Activated T-cell treated with anti-CD3 and anti-CD28 coated beads, Interleukin-2, amount 50 U/mL, for 48 hours (primary cell): ENCODE data around the gene CCDC7.
"Not testable (repeated sequence)": the region's sequence is repeated elsewhere in the genome, so short reads cannot be mapped to it uniquely, and the experiment has no call there.

Experiments
- DNase-seq, 2 experiments: peaks; one replicate each; pipeline ENCODE4 v3.0.0-alpha.2; 2020

CCDC7 gene

DNA sequence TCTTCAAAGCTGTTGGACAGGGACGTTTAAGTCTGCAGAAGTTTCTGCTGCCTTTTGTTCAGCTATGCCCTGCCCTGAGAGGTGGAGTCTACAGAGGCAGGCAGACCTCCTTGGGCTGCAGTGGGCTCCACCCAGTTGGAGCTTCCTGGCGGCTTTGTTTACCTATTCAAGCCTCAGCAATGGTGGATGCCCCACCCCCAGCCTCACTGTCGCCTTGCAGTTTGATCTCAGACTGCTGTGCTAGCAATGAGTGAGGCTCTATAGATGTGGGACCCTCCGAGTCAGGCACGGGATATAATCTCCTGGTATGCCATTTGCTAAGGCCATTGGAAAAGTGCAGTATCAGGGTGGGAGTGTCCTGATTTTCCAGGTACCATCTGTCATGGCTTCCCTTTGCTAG, 152.1 kb downstream of the CCDC7 start:
- not testable (repeated sequence) for DNase-seq

GRCh38 chr10:32600317-32600716, 154.4 kb downstream of the CCDC7 start:
- no peak for DNase-seq

GRCh38 chr10:32601562-32601961, 155.6 kb downstream of the CCDC7 start:
- not testable (repeated sequence) for DNase-seq

GRCh38 chr10:32605787-32606186, 159.8 kb downstream of the CCDC7 start:
- no peak for DNase-seq

DNA sequence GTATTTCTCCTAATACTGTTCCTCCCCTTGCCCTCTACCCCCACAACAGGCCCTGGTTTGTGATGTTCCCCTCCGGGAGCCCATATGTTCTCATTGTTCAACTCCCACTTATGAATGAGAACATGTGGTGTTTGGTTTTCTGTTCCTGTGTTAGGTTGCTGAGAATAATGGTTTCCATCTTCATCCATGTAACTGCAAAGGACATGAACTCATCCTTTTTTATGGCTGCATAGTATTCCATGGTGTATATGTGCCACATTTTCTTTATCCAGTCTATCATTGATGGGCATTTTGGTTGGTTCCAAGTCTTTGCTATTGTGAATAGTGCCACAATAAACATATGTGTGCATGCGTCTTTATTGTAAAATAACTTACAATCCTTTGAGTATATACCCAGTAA, 164.6 kb downstream of the CCDC7 start:
- not testable (repeated sequence) for DNase-seq

- no peak for DNase-seq
Measured at GRCh38 chr10:32616438-32616837, 170.5 kb downstream of the CCDC7 start.

DNA sequence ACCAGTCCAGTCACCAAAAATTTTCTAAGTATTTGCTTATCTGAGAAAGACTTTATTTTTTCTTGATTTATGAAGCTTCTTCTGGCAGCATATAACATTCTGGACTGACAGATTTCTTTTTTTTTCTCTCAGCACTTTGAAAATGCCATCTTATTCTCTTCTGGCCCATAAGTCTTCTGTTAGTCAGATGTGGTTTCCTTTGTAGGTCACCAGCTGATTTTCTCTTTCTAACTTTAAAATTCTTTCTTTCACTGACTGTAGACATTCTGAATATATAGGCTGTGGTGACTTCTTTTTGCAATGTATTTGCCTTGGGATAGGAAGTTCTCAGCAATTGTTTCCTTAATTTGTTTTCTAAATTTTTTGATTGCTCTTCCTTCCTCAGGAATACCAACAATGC, 172.5 kb downstream of the CCDC7 start:
- DNase-seq = no peak

GRCh38 chr10:32621969-32622368, 176.0 kb downstream of the CCDC7 start:
- DNase-seq = no peak

DNA sequence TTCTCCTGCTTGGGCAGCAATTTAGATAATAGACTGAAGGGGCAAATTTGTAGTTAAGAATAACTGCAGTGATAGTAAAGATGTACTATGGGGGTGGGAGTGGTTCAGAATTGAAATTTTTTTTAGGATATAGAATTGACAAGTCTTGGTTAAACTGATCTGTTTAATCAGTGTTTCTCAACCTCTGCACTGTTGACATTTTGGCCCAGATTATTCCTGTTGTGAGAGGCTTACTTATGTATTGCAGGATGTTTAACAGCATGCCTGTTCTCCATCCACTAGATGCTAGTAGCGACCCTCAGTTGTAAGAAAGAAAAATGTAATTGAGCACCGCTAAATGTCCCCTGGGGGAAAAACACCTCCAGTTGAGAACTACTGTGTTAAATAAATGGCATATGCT, 176.5 kb downstream of the CCDC7 start:
- no peak for DNase-seq

DNA sequence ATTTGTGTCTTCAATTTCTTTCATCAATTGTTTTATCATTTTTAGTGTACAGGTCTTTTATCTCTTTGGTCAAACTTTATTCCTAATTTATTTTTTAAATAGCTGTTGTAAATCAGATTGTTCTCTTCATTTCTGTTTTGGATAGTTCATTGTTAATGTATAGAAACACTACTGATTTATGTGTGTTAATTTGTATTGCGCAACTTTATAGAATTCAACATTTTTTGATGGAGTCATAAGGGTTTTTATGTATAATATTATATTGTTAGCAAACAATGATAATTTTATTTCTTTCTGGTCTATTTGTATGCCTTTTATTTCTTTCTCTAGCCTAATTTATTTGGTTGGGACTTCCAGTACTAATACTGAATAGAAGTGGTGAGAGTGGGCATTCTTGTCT, 181.2 kb downstream of the CCDC7 start:
- DNase-seq = no peak

DNA sequence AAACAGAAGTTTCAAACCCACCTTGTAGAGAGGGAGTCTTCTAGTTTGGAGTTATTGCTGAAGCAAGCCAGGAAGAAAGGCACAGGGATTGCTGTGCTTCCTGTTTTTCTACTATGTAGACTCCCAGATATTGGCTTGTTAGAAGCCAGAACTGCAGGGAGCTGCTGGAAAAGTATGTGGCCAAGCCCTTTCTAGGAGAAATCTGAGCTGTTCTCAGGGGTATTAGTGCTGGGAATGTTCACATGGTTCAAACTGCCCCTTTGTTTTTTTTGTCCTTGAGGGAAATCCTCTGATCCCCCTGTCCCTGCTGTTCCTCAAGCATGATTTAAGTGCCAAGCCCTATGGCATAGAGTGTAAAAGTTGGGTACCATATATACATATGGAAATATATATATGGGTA, 184.0 kb downstream of the CCDC7 start:
- no peak for DNase-seq

DNA sequence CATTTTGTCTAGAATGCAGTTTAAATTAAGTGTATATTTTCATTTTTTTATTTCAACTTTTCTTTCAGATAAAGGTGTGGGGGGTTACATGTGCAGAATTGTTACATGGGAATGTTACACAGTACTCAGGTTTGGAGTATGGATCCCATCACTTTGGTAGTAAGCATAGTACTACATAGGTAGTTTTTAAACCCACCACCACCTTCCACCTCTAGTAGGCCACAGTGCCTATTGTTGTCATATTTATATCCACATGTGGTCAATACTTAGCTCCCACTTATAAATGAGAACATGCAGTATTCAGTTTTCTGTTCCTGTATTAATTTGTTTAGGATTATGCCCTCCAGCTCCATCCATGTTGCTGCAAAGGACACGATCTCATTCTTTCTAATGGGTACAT, 200.6 kb downstream of the CCDC7 start:
- no peak for DNase-seq

GRCh38 chr10:32650246-32650655, 204.3 kb downstream of the CCDC7 start:
- DNase-seq = no peak

DNA sequence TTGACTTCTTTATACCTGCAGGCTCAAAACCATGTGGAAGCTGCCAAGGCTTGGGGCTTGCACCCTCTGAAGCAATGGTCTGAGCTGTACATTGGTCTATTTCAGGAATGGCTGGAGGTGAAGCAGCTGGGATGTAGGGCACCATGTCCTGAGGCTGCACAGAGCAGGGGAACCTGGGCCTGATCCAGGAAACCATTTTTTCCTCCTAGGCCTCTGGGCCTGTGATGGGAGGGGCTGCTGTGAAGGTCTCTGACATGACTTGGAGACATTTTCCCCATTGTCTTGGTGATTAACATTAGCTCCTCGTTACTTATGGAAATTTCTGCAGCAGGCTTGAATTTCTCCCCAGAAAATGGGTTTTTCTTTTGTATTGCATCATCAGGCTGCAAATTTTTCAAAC, 211.5 kb downstream of the CCDC7 start:
- not testable (repeated sequence) for DNase-seq

- no peak for DNase-seq
Measured at GRCh38 chr10:32661346-32661745, 215.4 kb downstream of the CCDC7 start.

DNA sequence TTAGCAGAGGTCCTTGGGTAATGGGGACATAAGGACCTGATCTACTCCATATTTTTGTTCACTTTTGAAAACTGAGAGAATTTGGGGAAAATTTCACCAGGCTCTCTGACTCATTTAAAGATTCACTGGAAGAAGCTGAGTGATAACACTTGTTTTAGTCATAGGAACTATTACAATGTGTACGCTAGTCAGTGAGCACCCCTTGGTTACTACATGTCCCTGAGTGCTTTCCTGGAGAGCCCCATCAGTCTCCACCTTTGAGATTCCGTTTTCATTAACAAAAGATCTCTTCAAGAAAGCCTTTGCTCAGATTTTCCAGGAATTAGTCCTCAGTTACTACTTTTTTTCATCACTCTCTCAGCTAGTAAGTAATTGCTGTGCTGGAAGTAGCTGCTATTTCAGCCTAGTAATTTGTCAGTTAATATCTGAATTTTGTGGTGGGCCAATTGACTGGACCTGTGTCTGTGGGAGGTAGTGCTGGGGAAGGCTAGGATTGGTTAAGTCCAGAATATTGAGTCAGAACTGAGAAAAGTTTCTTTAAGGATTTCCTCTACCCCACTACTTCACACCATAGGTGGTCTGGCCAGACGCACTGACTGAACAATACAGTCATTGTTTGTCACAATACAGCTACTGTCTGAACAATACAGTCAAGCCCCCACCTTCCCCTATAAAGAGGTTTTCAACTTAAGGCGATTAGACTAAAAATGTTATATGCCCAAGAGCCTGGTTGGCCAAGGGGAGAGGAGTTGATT, 235.0 kb downstream of the CCDC7 start:
- DNase-seq = no peak

GRCh38 chr10:32684291-32684690, 238.4 kb downstream of the CCDC7 start:
- no peak for DNase-seq

GRCh38 chr10:32687116-32687515, 241.2 kb downstream of the CCDC7 start:
- no peak for DNase-seq

- DNase-seq = no peak
Measured at GRCh38 chr10:32687546-32687945, 241.6 kb downstream of the CCDC7 start.

DNA sequence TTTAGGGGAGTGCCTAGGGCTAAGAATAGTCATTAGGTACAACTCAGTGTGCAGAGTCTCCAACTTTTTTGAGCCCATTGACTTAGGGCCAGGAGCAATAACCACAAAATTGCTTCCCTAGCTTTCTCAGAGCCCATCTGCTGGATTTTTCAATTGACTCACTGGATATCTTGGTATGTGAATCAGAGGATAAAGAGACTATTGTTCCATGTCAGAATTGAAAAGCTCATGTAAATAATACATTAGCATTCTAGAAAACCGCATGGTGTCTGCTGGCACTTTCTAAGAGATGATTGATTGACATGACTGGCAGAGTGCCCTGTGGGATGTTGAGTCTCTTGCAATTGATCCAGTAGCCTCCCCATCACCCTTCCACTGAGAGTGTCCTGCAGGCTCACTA, 246.2 kb downstream of the CCDC7 start:
- DNase-seq = no peak

- no peak for DNase-seq
Measured at GRCh38 chr10:32693441-32693979, 247.6 kb downstream of the CCDC7 start.

- not testable (repeated sequence) for DNase-seq
Measured at GRCh38 chr10:32699683-32700082, 253.7 kb downstream of the CCDC7 start.

DNA sequence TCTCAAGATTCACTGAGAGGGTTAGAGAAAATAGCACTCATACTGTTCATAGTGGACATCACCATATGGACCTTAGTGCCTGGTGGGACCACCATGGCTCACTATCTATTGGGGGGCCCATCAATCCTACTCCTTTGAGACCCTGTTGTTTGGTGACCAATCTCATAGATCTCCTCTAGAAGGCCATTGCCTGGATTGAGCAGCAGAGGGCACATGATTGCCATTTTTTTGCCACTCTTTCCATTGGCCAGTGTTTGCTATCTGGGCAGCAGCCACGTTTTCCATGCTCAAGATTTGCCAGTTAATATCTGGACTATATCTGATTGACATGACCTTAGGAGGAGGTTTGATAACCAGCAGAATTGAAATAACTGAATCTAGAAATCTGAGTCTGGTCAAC, 267.6 kb downstream of the CCDC7 start:
- DNase-seq = no peak

DNA sequence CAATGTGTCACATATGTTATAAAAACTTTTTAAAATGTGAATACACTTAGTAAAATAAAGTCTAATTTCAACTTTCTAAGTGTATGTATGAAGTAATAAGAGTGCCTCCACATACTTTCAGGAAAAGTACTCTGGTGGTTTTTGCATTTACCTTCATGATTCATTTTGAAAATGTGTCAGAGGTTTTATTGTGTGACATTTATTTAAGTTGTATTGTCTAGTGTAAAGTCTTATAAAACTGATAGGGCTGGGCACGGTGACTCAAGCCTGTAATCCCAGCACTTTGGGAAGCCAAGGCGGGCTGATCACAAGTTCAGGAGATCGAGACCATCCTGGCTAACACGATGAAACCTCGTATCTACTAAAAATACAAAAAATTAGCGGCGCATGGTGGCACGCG, 285.6 kb downstream of the CCDC7 start:
- DNase-seq = no peak

- no peak for DNase-seq
Measured at GRCh38 chr10:32738958-32739357, 293.0 kb downstream of the CCDC7 start.
